A673 (cell line): Measurements from ENCODE around the gene TRPT1. TPM values are rescaled to one million over a fixed set of nuclear protein-coding genes. Genes with fewer than 3 reads are reported as not detected.

Experiments used
- BruUV-seq: library from RNA; stranded (reverse); fragments of 400-500 nt; replicated peaks from 2 replicates; lab custom pipeline; 2021; lab: Mats Ljungman, UMichigan
- CTCF ChIA-PET: fragments of 300-600 bp; sonication (Branson Sonifier 250); formaldehyde crosslinking; loops from one replicate; lab custom pipeline; 2022; ENCODE audit warnings: antibody characterized with exemption; lab: Charles Lee
- POLR2A ChIA-PET: fragments of 300-600 bp; sonication (Branson Sonifier 250); formaldehyde crosslinking; loops from one replicate; lab custom pipeline; 2022; ENCODE audit warnings: antibody characterized with exemption; ENCODE audit not compliant: low non-redundant PET; lab: Charles Lee
- DNase-seq: peaks from one replicate; pipeline ENCODE4 v3.0.0-alpha.2; 2015; ENCODE audit warnings: low spot score
- H3K27ac ChIP-seq: fragments of 200-600 bp; sonication (generic); 2 replicates; pipeline ENCODE4 v1.5.1; 2016; ENCODE audit warnings: mixed run types, low read depth, mild to moderate bottlenecking, mixed read lengths, antibody characterized with exemption, low read length; ENCODE audit not compliant: poor library complexity, severe bottlenecking
- H3K27me3 ChIP-seq: fragments of 200-600 bp; sonication (generic); replicated peaks from 2 replicates; pipeline ENCODE4 v1.6.1; 2017; ENCODE audit warnings: mixed run types, low read depth, mild to moderate bottlenecking, mixed read lengths, antibody characterized with exemption, low read length; ENCODE audit not compliant: insufficient read depth, poor library complexity
- H3K36me3 ChIP-seq: fragments of 200-600 bp; sonication (generic); 2 replicates; pipeline ENCODE4 v1.6.1; 2016; ENCODE audit warnings: mixed run types, mild to moderate bottlenecking, mixed read lengths, antibody characterized with exemption, low read length; ENCODE audit not compliant: insufficient read depth, poor library complexity, severe bottlenecking
- H3K4me1 ChIP-seq: fragments of 200-600 bp; sonication (generic); 2 replicates; pipeline ENCODE4 v1.6.1; 2017; ENCODE audit warnings: mixed run types, mild to moderate bottlenecking, mixed read lengths, antibody characterized with exemption, low read length; ENCODE audit not compliant: insufficient read depth, poor library complexity, severe bottlenecking
- H3K4me3 ChIP-seq: fragments of 200-600 bp; sonication (generic); 2 replicates; pipeline ENCODE4 v1.5.1; 2016; ENCODE audit warnings: low read depth, mixed run types, mild to moderate bottlenecking, mixed read lengths, low read length; ENCODE audit not compliant: poor library complexity, severe bottlenecking
- H3K9me3 ChIP-seq: fragments of 200-600 bp; sonication (generic); 2 replicates; pipeline ENCODE4 v1.6.1; 2016; ENCODE audit warnings: mixed run types, low read depth, mild to moderate bottlenecking, mixed read lengths, antibody characterized with exemption, low read length; ENCODE audit not compliant: poor library complexity, severe bottlenecking
- CTCF ChIP-seq: fragments of 300-800, 200-600 bp; sonication (generic); conservative IDR thresholded peaks from 2 replicates; pipeline ENCODE4 v1.5.1; 2017; ENCODE audit warnings: low read depth, mild to moderate bottlenecking, antibody characterized with exemption, low read length, moderate library complexity, mixed read lengths
- EZH2 ChIP-seq: fragments of 200-600 bp; sonication (generic); IDR thresholded peaks from 2 replicates; pipeline ENCODE4 v1.6.1; 2017; ENCODE audit warnings: borderline replicate concordance, low read depth, mild to moderate bottlenecking, mixed read lengths, antibody characterized with exemption, low read length; ENCODE audit not compliant: poor library complexity, severe bottlenecking
- intact Hi-C: fragments of 100-400 bp; cut with micrococcal nuclease; formaldehyde crosslinking; loops from one replicate; pipeline ENCODE4 v1.10.0; 2022; ENCODE audit not compliant: unreplicated experiment
- total RNA-seq: library from RNA; stranded (reverse); gene quantifications from 2 replicates; pipeline ENCODE4 v1.2.3, GENCODE V29; 2021

The TRPT1 gene
- total RNA-seq, 1 experiment from 2014 or later: 43.6 TPM

GRCh38 chr11:64232967-64233315 lies 7.0 kb upstream of the TRPT1 start:
- Histone ChIP-seq H3K27me3 (no peaks in the 10 kb centered on the region), H3K4me3 (no peak overlapping the region), H3K36me3 (peaks cover 9% of the 10 kb centered on the region), H3K9me3 (no peaks in the 10 kb centered on the region), H3K4me1 (peaks cover 18% of the 10 kb centered on the region), H3K27ac (peak overlapping the region; percentile 21)
- POLR2A ChIA-PET: no interaction called here
- DNase-seq: no peak
- no TSS peak for BruUV-seq
- no peak for TF ChIP-seq EZH2
- no peak for TF ChIP-seq CTCF
- intact Hi-C loops: no loop called here
- CTCF ChIA-PET: interaction anchor here (0.6 to 0.8 kb wide), 2 partner anchors 20 to 28 kb away, joined by 3 to 5 read pairs; no protein-coding TSS in a partner anchor

- intact Hi-C loops: no loop called here
- H3K27ac ChIP-seq: peak overlapping the region; percentile 37
- H3K4me1 ChIP-seq: peaks cover 21% of the 10 kb centered on the region
- no peaks in the 10 kb centered on the region for H3K27me3 ChIP-seq
- ChIA-PET CTCF (interaction anchor here (0.8 kb wide), 1 partner anchor 28 kb away, joined by 5 read pairs; no protein-coding TSS in a partner anchor), POLR2A (no interaction called here)
- DNase-seq: no peak
- no peak overlapping the region for H3K4me3 ChIP-seq
- BruUV-seq: no TSS peak
- TF ChIP-seq EZH2 (no peak), CTCF (no peak)
- H3K36me3 ChIP-seq: peaks cover 4% of the 10 kb centered on the region
- H3K9me3 ChIP-seq: no peaks in the 10 kb centered on the region
Observed at GRCh38 chr11:64232182-64232966, 6.4 kb upstream of the TRPT1 start.

- intact Hi-C loops: no loop called here
- Histone ChIP-seq H3K27me3 (no peaks in the 10 kb centered on the region), H3K27ac (peak overlapping the region; percentile 37), H3K4me3 (no peak overlapping the region), H3K36me3 (no peaks in the 10 kb centered on the region), H3K9me3 (no peaks in the 10 kb centered on the region), H3K4me1 (peaks cover 27% of the 10 kb centered on the region)
- TF ChIP-seq CTCF (no peak), EZH2 (no peak)
- no peak for DNase-seq
- BruUV-seq: no TSS peak
- ChIA-PET POLR2A (no interaction called here), CTCF (no interaction called here)
Observed at GRCh38 chr11:64231546-64231945, 5.6 kb upstream of the TRPT1 start.
